ENCODE results near the gene SLC39A9.

The SLC39A9 gene

GRCh38 chr14:69505338-69506240 lies 107.1 kb downstream of the SLC39A9 start:
- no peaks in the 10 kb centered on the region for H3K27me3 Mint-ChIP-seq
- H3K27ac Mint-ChIP-seq: no peak overlapping the region
- no peaks in the 10 kb centered on the region for H3K36me3 Mint-ChIP-seq (ENCODE audit: low read depth)
- H3K4me3 Mint-ChIP-seq: no peak overlapping the region
- H3K4me1 Mint-ChIP-seq (ENCODE audit: low read depth): no peaks in the 10 kb centered on the region
- H3K9me3 Mint-ChIP-seq: no peaks in the 10 kb centered on the region

- H3K36me3 Mint-ChIP-seq (ENCODE audit: low read depth): no peaks in the 10 kb centered on the region
- H3K4me3 Mint-ChIP-seq: no peak overlapping the region
- peaks cover 3% of the 10 kb centered on the region for H3K27me3 Mint-ChIP-seq
- no peaks in the 10 kb centered on the region for H3K9me3 Mint-ChIP-seq
- H3K4me1 Mint-ChIP-seq (ENCODE audit: low read depth): no peaks in the 10 kb centered on the region
- no peak overlapping the region for H3K27ac Mint-ChIP-seq
Observed at GRCh38 chr14:69506241-69506595, 107.7 kb downstream of the SLC39A9 start.

Measured in stimulated activated naive CD8-positive, alpha-beta T cell treated with anti-CD3 and anti-CD28 coated beads, Interleukin-15, Interleukin-2, amounts not matched to agents 100 ng/mL and 50 ng/mL, for 24 hours (primary cell).